Retinal pigment epithelial cell (primary cell): Measurements from ENCODE around the gene LRP2.
A peak's percentile ranks its signal among the peaks of the same experiment; 100 is the strongest.

Experiments used
- DNase-seq: peaks from one replicate; pipeline ENCODE4 v3.0.0-alpha.2; 2010; ENCODE audit warnings: low read depth
- H3K4me3 ChIP-seq: 2 replicates; pipeline ENCODE4 v1.5.1; 2011; ENCODE audit warnings: mild to moderate bottlenecking, low read length, control low read depth, moderate library complexity
- CTCF ChIP-seq: conservative IDR thresholded peaks from 2 replicates; pipeline ENCODE4 v1.5.1; 2011; ENCODE audit warnings: low read depth, low read length, control low read depth, inconsistent platforms

Gene LRP2

DNA sequence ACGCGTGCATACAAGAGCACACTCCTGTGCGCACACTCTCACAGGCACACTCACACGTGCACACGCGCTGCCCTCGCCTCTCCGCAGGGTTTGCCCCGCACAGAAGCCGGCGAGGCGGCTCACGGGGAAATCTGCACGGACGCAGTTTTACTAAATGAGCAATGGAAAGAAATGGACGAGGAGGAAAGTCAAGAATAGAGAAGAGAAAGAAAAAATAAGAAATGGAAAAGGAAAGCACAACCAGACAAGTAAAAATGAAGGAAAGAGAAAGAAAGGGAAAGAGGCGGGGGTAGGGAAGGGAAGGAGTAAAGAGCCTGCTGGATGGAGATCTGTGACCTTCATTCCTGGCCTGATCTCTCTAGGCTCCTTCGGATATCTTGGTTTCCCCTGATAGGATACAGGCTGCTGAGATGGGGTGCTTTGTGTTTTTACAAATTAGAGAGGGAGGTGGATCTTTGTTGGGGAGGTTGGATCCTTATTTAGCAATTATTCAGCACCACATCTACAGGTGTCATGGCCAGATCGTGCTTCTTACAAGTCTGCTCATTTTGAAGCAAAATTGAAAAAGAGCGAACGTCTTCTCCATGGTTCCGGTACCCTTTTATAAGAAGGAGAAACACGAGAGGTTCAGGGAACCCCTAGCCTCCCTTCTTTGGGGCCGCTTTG is 693 bp upstream of the LRP2 start:
- peak overlapping the region; percentile 49 for H3K4me3 ChIP-seq
- no peak for TF ChIP-seq CTCF
- DNase-seq: no peak

- no peak for TF ChIP-seq CTCF
- H3K4me3 ChIP-seq: peak overlapping the region; percentile 49
- no peak for DNase-seq
These were observed 622 bp downstream of the LRP2 start for GRCh38 chr2:169361706-169362117.

GRCh38 chr2:169360984-169361705 is 1.2 kb downstream of the LRP2 start:
- peak overlapping the region; percentile 49 for H3K4me3 ChIP-seq
- TF ChIP-seq CTCF: no peak
- no peak for DNase-seq

DNA sequence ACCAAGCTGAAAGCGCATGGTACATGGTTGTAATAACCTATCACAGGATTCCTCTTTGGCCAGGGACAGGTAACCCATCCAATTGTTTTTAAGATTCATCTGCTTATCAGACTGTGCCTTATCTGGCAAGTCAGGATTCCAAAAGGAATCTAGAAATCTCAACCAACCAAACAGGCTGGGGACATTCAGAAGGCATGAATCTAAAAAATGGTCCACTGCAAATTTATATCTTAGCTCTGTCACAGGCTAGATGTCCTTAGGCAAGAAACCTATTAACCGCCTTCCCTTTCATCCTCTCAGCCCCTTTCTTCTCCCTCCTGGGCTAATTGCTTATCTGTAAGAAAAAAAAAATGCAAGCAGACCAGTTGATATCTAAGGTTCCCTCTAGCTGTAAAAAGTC is 4.3 kb downstream of the LRP2 start:
- DNase-seq: no peak
- no peak for TF ChIP-seq CTCF
- H3K4me3 ChIP-seq: no peak overlapping the region

GRCh38 chr2:169354244-169354643 is 8.1 kb downstream of the LRP2 start:
- no peak for DNase-seq

GRCh38 chr2:169351725-169352124 is 10.6 kb downstream of the LRP2 start:
- no peak for TF ChIP-seq CTCF
- no peak overlapping the region for H3K4me3 ChIP-seq
- no peak for DNase-seq

More at GRCh38 chr2:169354244-169354643, 8.1 kb downstream of the LRP2 start:
- H3K4me3 ChIP-seq: no peak overlapping the region
- TF ChIP-seq CTCF: no peak

- no peak for DNase-seq
- no peak for TF ChIP-seq CTCF
- no peak overlapping the region for H3K4me3 ChIP-seq
These were observed 12.8 kb downstream of the LRP2 start for GRCh38 chr2:169349535-169349934.
